K562 (cell line): ENCODE data around the gene ARL10. TPM values are rescaled to one million over a fixed set of nuclear protein-coding genes. Genes with fewer than 3 reads are reported as not detected.

Experiments used
- CCAR2 ChIP-seq: fragments of 200-400 bp; formaldehyde crosslinking; IDR thresholded peaks from 2 replicates; pipeline ENCODE4 v1.6.1; 2017; ENCODE audit warnings: mild to moderate bottlenecking, low read depth, low read length
- CTBP1 ChIP-seq: fragments of 450-650 bp; IDR thresholded peaks from 2 replicates; pipeline ENCODE4 v1.6.1; 2016; ENCODE audit warnings: borderline replicate concordance
- CXXC5 ChIP-seq: fragments of 250-450 bp; sonication (Bioruptor Pico); IDR thresholded peaks from 2 replicates; pipeline ENCODE4 v1.8.0; 2022; ENCODE audit warnings: inconsistent platforms, mild to moderate bottlenecking, moderate library complexity
- DMBX1 ChIP-seq: fragments of 250-450 bp; sonication (Bioruptor Pico); IDR thresholded peaks from 2 replicates; pipeline ENCODE4 v1.8.0; 2022; ENCODE audit warnings: inconsistent platforms, mild to moderate bottlenecking, moderate library complexity, borderline replicate concordance
- E2F3 ChIP-seq: fragments of 250-450 bp; sonication (Bioruptor Pico); IDR thresholded peaks from 2 replicates; pipeline ENCODE4 v1.4.0; 2020; ENCODE audit warnings: mild to moderate bottlenecking
- E4F1 ChIP-seq: fragments of 250-450 bp; sonication (Bioruptor Pico); IDR thresholded peaks from 2 replicates; pipeline ENCODE4 v1.5.0; 2021; ENCODE audit warnings: mild to moderate bottlenecking, borderline replicate concordance
- FOXK1 ChIP-seq: sonication (generic); formaldehyde crosslinking; IDR thresholded peaks from 2 replicates; pipeline ENCODE4 v1.8.0; 2022; ENCODE audit warnings: missing genetic modification reagents, mild to moderate bottlenecking, borderline replicate concordance
- GATAD2B ChIP-seq: fragments of 450-650 bp; IDR thresholded peaks from 2 replicates; pipeline ENCODE4 v1.6.1; 2017; ENCODE audit warnings: mild to moderate bottlenecking, borderline replicate concordance
- GMEB1 ChIP-seq: fragments of 250-450 bp; sonication (Bioruptor Pico); IDR thresholded peaks from 2 replicates; pipeline ENCODE4 v1.4.0; 2020; ENCODE audit warnings: mild to moderate bottlenecking
- HCFC1 ChIP-seq: IDR thresholded peaks from 2 replicates; pipeline ENCODE4 v1.6.1; 2012; ENCODE audit warnings: low read depth, low read length, improper control_type of control experiment
- HMG20A ChIP-seq: fragments of 450-650 bp; formaldehyde crosslinking; conservative IDR thresholded peaks from 2 replicates; pipeline ENCODE4 v1.4.0; 2020; ENCODE audit warnings: mild to moderate bottlenecking, mixed read lengths
- MIER1 ChIP-seq: fragments of 450-650 bp; IDR thresholded peaks from 2 replicates; pipeline ENCODE4 v1.6.1; 2016; ENCODE audit warnings: antibody characterized with exemption, mild to moderate bottlenecking, low read depth
- MYC ChIP-seq, 2 experiments: fragments of 250-450 bp in 1 of 2; sonication (Bioruptor Pico) in 1 of 2; IDR thresholded peaks; 2 replicates each; pipeline versions ENCODE4 v1.5.1 to v1.6.1; 2012 to 2021; ENCODE audit warnings: low read depth in 2 of 2, borderline replicate concordance in 1 of 2, improper control_type of control experiment in 1 of 2, low read length in 1 of 2, mild to moderate bottlenecking in 1 of 2, moderate library complexity in 1 of 2
- NFATC3 ChIP-seq: fragments of 450-650 bp; IDR thresholded peaks from 2 replicates; pipeline ENCODE4 v1.6.1; 2017; ENCODE audit warnings: mild to moderate bottlenecking
- SFPQ ChIP-seq: fragments of 200-400 bp; formaldehyde crosslinking; IDR thresholded peaks from 2 replicates; pipeline ENCODE4 v1.6.1; 2017; ENCODE audit warnings: mild to moderate bottlenecking, low read depth, low read length, moderate library complexity
- SMC3 ChIP-seq: conservative IDR thresholded peaks from 2 replicates; pipeline ENCODE4 v1.6.1; 2011; ENCODE audit warnings: low read depth, low read length, improper control_type of control experiment; ENCODE audit not compliant: insufficient read depth
- STAG1 ChIP-seq: sonication (generic); formaldehyde crosslinking; IDR thresholded peaks from 2 replicates; pipeline ENCODE4 v1.5.0; 2020; ENCODE audit warnings: missing genetic modification reagents, borderline replicate concordance
- TAF7 ChIP-seq: fragments of 450-650 bp; IDR thresholded peaks from 2 replicates; pipeline ENCODE4 v1.6.1; 2016; ENCODE audit warnings: missing genetic modification characterization, missing compliant biosample characterization
- TAL1 ChIP-seq: fragments of 450-650 bp; IDR thresholded peaks from 2 replicates; pipeline ENCODE4 v1.6.1; 2016; ENCODE audit warnings: mild to moderate bottlenecking
- TCFL5 ChIP-seq: fragments of 250-450 bp; sonication (Bioruptor Pico); conservative IDR thresholded peaks from 2 replicates; pipeline ENCODE4 v1.6.1; 2021; ENCODE audit warnings: mild to moderate bottlenecking, moderate library complexity, matching md5 sums
- ZFP1 ChIP-seq: fragments of 450-650 bp; formaldehyde crosslinking; IDR thresholded peaks from 2 replicates; pipeline ENCODE4 v1.4.0; 2020; ENCODE audit warnings: mild to moderate bottlenecking, mixed read lengths
- ZNF133 ChIP-seq: fragments of 250-450 bp; sonication (Bioruptor Pico); IDR thresholded peaks from 2 replicates; pipeline ENCODE4 v1.4.0; 2020; ENCODE audit warnings: mild to moderate bottlenecking
- ZNF766 ChIP-seq: fragments of 200-800 bp; sonication (Bioruptor generic); conservative IDR thresholded peaks from 2 replicates; pipeline ENCODE4 v1.6.1; 2016; ENCODE audit warnings: missing genetic modification characterization, missing compliant biosample characterization
- polyA plus RNA-seq, 8 experiments: library from polyadenylated mRNA; depleted of rRNA in 4 of 8; stranded (reverse) in 5 of 8; unstranded in 3 of 8; fragments of >200 nt; fragmentation: Nextera tagmentation in 2 of 8; fragmentation: Illumina TruSeq in 1 of 8; extraction: Ambion mirVana in 2 of 8; extraction: Trizol in 1 of 8; gene quantifications; 2 replicates each; pipeline versions ENCODE4 v1.2.1 to v1.2.3, GENCODE V29; 2011 to 2014; ENCODE audit warnings: inconsistent platforms in 1 of 8, missing spikeins in 1 of 8
- total RNA-seq, 7 experiments: library from RNA; depleted of rRNA in 6 of 7; stranded (reverse); fragments of >200 nt in 6 of 7; fragmentation: Illumina TruSeq in 2 of 7; extraction: Trizol in 2 of 7; gene quantifications; 2 replicates each; pipeline versions ENCODE4 v1.2.1 to v1.2.3, GENCODE V29; 2011 to 2021; ENCODE audit warnings: low replicate concordance in 1 of 7

Gene ARL10
- total and polyA plus RNA-seq, 9 of the 15 experiments (the other 6 are each of a cell fraction or from before 2014, with no cell fraction given): under 0.01 to 0.40 (median 0.34) TPM; not detected in 3

DNA sequence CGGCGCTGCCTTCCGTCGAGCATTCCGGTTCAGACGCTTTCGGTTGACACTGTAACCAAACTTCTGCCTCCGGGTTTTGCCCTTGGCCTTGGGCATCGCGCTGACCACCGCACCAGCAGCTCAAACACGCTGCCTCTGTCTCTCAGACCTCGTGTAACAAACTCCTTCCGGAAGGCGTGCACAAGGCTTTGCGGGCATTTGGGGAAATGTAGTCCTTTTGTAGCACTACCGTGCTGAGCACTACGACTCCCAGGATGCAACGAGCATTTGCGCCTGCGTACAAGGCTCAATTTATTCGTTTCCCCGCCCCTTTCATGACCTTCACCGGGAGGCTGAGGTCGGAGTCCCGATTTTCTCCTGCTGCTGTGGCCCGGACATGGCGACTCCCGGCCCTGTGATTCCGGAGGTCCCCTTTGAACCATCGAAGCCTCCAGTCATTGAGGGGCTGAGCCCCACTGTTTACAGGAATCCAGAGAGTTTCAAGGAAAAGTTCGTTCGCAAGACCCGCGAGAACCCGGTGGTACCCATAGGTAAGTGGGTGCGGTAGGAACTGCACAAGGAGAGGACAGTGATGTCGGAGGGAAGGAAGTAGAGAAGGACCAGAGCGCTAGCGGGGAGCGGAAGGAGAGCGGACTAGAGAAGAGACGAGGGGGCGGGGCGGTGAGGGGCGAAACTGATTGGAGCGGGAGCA is 23.3 kb downstream of the ARL10 start, which contains the start of the genes HIGD2A and NOP16 (continued):
- TF ChIP-seq ZFP1 (CRISPR knock-in tag) (no peak), STAG1 (CRISPR knock-in tag) (no peak), E4F1 (CRISPR knock-in tag) (0 out of 2 replicates have a peak, but pooled peaks have one; percentile 5), NFATC3 (peak; percentile 76; the same call in 1 of the 2 replicates), TCFL5 (CRISPR knock-in tag) (no peak), CXXC5 (CRISPR knock-in tag) (peak; percentile 77), MYC (IDR thresholded peaks at IDR 0.05; ENCODE audit: low read depth, low read length) (peak; percentile 99), MYC (CRISPR knock-in tag; IDR thresholded peaks at IDR 0.05; ENCODE audit: borderline replicate concordance, low read depth) (peak; percentile 69; the same call in 1 of the 2 replicates), CTBP1 (peak; percentile 86), HCFC1 (peak; percentile 91), TAL1 (peak; percentile 36), SFPQ (no peak), TAF7 (peak; percentile 97), ZNF766 (CRISPR knock-in tag) (no peak; the same call in 1 of the 2 replicates), GATAD2B (no peak), HMG20A (CRISPR knock-in tag) (no peak), FOXK1 (CRISPR knock-in tag) (no peak; the same call in 1 of the 2 replicates), ZNF133 (no peak), SMC3 (0 out of 2 replicates have a peak, but pooled peaks have one; percentile 7), E2F3 (CRISPR knock-in tag) (no peak), CCAR2 (no peak), MIER1 (peak; percentile 74; the same call in 1 of the 2 replicates), GMEB1 (CRISPR knock-in tag) (no peak; the same call in 1 of the 2 replicates), DMBX1 (0 out of 2 replicates have a peak, but pooled peaks have one; percentile 34)
